Skeletal muscle tissue (tissue), 4 donors: ENCODE measurements around the gene KIFC3. TPM values are rescaled to one million over a fixed set of nuclear protein-coding genes. Genes with fewer than 3 reads are reported as not detected.
"Not testable (repeated sequence)": the region's sequence is repeated elsewhere in the genome, so short reads cannot be mapped to it uniquely, and the experiment has no call there.

Source experiments
- H3K27ac ChIP-seq: one replicate; pipeline ENCODE4 v1.7.0; 2013; ENCODE audit warnings: mild to moderate bottlenecking, low read depth, low read length, inconsistent platforms
- H3K27me3 ChIP-seq, 3 donors: one replicate each; pipeline ENCODE4 v1.7.0; 2013; ENCODE audit warnings: low read length in 3 of 3; ENCODE audit not compliant: control insufficient read depth in 3 of 3, insufficient read depth in 3 of 3
- H3K36me3 ChIP-seq, 3 donors: one replicate each; pipeline ENCODE4 v1.7.0; 2013; ENCODE audit warnings: low read length in 3 of 3; ENCODE audit not compliant: control insufficient read depth in 3 of 3, insufficient read depth in 3 of 3
- H3K4me1 ChIP-seq, 3 donors: one replicate each; pipeline ENCODE4 v1.7.0; 2013; ENCODE audit warnings: low read length in 3 of 3, mild to moderate bottlenecking in 3 of 3; ENCODE audit not compliant: control insufficient read depth in 3 of 3, insufficient read depth in 3 of 3
- H3K4me3 ChIP-seq, 3 donors: one replicate each; pipeline ENCODE4 v1.7.0; 2013; ENCODE audit warnings: low read length in 3 of 3
- H3K9ac ChIP-seq, 3 donors: one replicate each; pipeline ENCODE4 v1.7.0; 2013; ENCODE audit warnings: low read length in 3 of 3, mild to moderate bottlenecking in 3 of 3, moderate library complexity in 2 of 3, low read depth in 1 of 3
- H3K9me3 ChIP-seq, 3 donors: one replicate each; pipeline ENCODE4 v1.7.0; 2013; ENCODE audit warnings: low read length in 3 of 3; ENCODE audit not compliant: control insufficient read depth in 3 of 3
- total RNA-seq: library from RNA; depleted of rRNA; stranded (reverse); fragments of >200 nt; gene quantifications from one replicate; pipeline ENCODE4 v1.2.3, GENCODE V29; 2014
- donor health status: Osteomylitis.

Gene KIFC3
- total RNA-seq, 1 donor from 2014 or later = 9.9 TPM

DNA sequence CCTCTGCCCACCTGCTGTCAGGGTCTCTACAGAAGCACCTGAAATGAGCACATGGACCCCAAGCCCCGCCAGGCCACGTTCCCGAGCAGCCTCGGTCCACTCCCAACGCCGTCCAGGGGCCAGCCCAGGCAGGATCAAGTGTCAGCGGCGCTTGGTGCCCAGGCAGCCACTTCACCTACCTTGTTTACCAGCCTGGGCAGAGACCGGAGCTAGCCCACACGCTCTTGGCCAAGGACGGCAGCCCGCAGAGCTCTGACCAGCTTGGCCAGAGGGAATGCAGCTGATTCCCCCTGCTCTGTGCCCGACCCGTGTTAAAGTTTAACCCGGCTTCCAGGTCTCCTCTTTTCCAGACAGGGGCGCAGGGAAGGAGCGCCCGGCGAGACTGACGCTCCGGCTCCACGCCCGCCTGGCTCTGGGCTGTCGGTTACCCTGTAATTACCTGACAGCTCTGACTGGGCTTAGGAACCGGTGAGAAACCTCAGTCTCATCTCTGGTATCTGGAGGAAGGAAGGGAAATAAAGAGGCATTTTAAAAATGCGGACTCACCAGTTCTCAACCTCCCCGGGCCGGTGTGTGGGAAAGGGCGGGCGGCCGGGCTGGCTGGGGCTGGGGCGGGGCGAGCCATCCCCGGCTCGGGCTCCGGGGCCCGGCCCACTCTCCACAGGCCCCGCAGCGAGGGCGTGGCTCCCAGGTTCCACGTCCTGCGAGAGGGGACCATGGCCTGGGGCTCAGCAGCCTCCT, 4.6 kb downstream of the KIFC3 start:
- Histone ChIP-seq H3K9ac (peak overlapping the region; percentile 61 to 75 (median 67)), H3K27ac (peak overlapping the region; percentile 78), H3K9me3 (no peaks in the 10 kb centered on the region), H3K36me3 (peaks cover 0 to 3% (median 0%) of the 10 kb centered on the region in 3 donors), H3K4me1 (peaks cover 40 to 60% (median 47%) of the 10 kb centered on the region in 3 donors), H3K27me3 (no peaks in the 10 kb centered on the region), H3K4me3 (peak overlapping the region in 2 of 3 donors; percentile 29 to 47)

DNA sequence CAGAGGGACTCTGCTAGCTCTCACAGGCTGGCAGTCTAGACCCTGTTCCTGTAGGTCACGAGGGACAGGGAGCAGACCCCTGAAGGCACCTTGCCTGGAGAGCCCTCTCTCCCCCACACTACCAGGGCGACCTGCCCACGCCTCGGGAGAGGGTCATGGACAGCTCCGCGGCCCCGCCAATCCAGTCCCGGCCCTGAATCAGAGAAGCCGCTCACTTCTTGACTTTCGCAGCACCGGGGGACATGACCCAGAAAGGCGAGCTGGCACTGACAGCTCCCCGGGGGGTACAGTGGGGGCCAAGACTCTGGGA, 5.1 kb downstream of the KIFC3 start:
- Histone ChIP-seq H3K27ac (peak overlapping the region; percentile 78), H3K9me3 (no peaks in the 10 kb centered on the region), H3K9ac (peak overlapping the region; percentile 61 to 75 (median 67)), H3K4me3 (peak overlapping the region in 2 of 3 donors; percentile 29 to 47), H3K4me1 (peaks cover 41 to 57% (median 46%) of the 10 kb centered on the region in 3 donors), H3K27me3 (no peaks in the 10 kb centered on the region), H3K36me3 (peaks cover 0 to 3% (median 0%) of the 10 kb centered on the region in 3 donors)

- not testable (repeated sequence) for H3K36me3 ChIP-seq, H3K27me3 ChIP-seq, H3K4me3 ChIP-seq, H3K27ac ChIP-seq, H3K9ac ChIP-seq, H3K9me3 ChIP-seq
- peaks cover 42 to 59% (median 49%) of the 10 kb centered on the region in 3 donors for H3K4me1 ChIP-seq
These were observed 6.3 kb downstream of the KIFC3 start for GRCh38 chr16:57796014-57796413.

DNA sequence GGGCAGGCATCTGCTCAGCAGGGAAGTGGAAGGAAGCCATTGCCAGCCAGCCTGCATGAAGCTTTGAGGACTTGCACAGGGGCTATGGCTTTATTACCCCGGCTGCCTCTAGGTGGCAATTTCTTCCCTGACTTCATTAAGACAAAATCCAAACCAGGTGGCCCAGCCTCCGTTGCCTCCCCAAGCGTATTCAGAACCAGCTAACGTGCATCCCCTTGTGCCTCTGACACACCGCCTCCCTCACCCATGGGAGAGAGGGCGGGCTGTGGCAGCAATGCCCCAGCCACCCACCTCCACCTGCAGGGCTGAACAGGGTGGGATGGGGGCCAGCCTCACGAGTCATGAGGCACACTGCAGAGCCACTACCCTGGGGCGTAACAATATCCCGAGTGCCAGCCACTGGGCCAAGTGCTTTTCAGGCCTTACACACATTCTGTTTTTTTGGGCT, 6.8 kb downstream of the KIFC3 start:
- Histone ChIP-seq H3K36me3 (peaks cover 0 to 3% (median 0%) of the 10 kb centered on the region in 3 donors), H3K27me3 (no peaks in the 10 kb centered on the region), H3K9ac (peak overlapping the region in 1 of 3 donors; percentile 33), H3K9me3 (no peaks in the 10 kb centered on the region), H3K4me1 (peaks cover 42 to 59% (median 49%) of the 10 kb centered on the region in 3 donors), H3K4me3 (no peak overlapping the region), H3K27ac (no peak overlapping the region)

DNA sequence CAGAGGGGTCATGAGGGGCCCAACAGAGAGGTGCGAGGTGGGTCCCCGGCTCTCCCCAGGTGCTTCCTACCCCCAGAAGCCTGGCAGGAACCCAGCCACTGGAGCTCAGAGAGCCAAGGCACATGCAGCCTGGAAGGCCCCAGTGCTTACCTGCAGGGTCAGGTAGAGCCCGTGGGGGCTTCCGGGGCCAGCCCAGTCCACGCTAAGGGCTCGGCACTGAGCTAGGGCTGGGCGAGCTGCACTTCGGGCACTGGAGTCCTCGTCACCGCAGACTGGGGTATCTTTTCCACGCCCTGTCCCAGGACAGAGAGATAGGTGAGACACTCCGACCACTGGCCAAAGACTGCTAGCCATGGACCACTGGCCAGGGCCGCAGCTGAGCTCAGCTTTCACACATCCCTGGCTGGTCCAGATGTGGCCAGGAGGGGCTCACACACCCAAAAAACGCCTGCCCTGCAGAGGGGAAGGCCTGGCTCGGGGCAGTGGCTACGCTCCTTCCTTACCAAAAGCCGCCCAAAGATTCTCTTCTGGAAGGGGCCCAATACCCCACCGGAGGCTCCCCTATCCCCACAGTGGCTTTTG, 7.4 kb downstream of the KIFC3 start:
- Histone ChIP-seq H3K9me3 (no peaks in the 10 kb centered on the region), H3K27ac (no peak overlapping the region), H3K4me3 (no peak overlapping the region), H3K27me3 (no peaks in the 10 kb centered on the region), H3K4me1 (peaks cover 38 to 55% (median 46%) of the 10 kb centered on the region in 3 donors), H3K36me3 (peaks cover 0 to 3% (median 0%) of the 10 kb centered on the region in 3 donors), H3K9ac (peak overlapping the region in 1 of 3 donors; percentile 33)

- H3K4me3 ChIP-seq = peak overlapping the region; percentile 52 to 68 (median 62)
- no peaks in the 10 kb centered on the region for H3K9me3 ChIP-seq
- peaks cover 0 to under 1% (median 0%) of the 10 kb centered on the region in 3 donors for H3K36me3 ChIP-seq
- peak overlapping the region; percentile 60 for H3K27ac ChIP-seq
- peak overlapping the region in 2 of 3 donors; percentile 63 to 70 for H3K9ac ChIP-seq
- H3K4me1 ChIP-seq = peaks cover 22 to 35% (median 30%) of the 10 kb centered on the region in 3 donors
- no peaks in the 10 kb centered on the region for H3K27me3 ChIP-seq
These were observed 10.3 kb downstream of the KIFC3 start for GRCh38 chr16:57791893-57792461.

DNA sequence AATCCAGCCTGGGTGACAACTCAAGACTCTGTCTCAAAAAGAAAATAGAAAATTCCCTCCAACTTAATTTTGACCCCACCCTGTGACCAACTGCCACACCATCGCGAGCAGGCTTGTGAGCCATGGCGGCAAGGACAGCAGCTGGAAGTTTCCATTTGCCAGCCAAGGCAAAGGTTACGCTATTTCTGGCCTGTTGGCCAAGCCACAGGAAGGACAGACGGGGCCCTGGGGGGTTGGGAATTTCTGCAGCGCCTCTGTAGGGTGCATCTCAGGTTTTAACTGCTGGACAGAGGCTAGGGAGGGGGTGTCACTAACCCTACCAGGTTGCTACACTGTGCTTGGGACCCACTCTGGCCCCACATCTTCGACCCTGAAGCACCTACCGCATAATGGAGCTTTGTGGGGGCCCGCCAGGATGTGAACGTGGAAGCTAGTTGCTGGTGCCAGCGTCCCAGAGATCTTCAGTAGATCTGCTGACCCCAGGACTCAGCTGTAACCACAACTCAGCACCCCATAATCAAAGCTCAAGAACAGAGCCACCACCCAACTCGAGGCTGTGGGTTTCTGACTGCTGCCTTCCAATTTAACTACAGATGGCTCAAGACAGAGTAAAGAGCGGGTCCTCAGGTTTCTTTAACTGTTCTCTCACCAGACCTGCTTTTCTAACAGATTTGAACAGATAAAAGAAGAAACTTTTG, 10.9 kb downstream of the KIFC3 start:
- no peaks in the 10 kb centered on the region for H3K27me3 ChIP-seq
- peak overlapping the region; percentile 52 to 68 (median 62) for H3K4me3 ChIP-seq
- peaks cover 28 to 38% (median 36%) of the 10 kb centered on the region in 3 donors for H3K4me1 ChIP-seq
- peak overlapping the region; percentile 60 for H3K27ac ChIP-seq
- peak overlapping the region; percentile 35 to 70 (median 63) for H3K9ac ChIP-seq
- H3K36me3 ChIP-seq = no peaks in the 10 kb centered on the region
- H3K9me3 ChIP-seq = no peaks in the 10 kb centered on the region

DNA sequence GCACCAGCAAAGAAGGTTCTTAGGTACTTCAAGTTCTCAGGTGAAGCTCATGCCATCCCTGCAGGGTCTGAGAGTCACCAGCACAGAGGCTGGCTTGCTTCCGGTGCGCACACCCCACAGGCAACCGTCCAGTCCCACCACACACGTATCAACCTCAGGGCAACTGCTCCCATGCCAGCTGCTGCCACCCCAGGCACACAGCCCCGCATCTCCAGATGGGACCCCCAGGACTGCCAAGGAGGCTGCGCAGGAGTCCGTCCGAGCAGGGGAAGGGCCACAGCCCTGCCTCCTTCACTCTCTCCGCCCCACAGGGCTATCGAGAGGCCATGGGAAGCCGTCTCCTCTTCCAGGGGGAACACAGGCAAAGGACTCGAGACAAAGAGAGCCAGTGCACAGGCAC, 13.3 kb downstream of the KIFC3 start:
- Histone ChIP-seq H3K27me3 (no peaks in the 10 kb centered on the region), H3K4me1 (peaks cover 28 to 38% (median 37%) of the 10 kb centered on the region in 3 donors), H3K4me3 (no peak overlapping the region), H3K9ac (no peak overlapping the region), H3K9me3 (no peaks in the 10 kb centered on the region), H3K27ac (no peak overlapping the region), H3K36me3 (peaks cover 0 to 4% (median 0%) of the 10 kb centered on the region in 3 donors)

- H3K9ac ChIP-seq = no peak overlapping the region
- peaks cover 0 to 4% (median 0%) of the 10 kb centered on the region in 3 donors for H3K36me3 ChIP-seq
- no peaks in the 10 kb centered on the region for H3K27me3 ChIP-seq
- no peaks in the 10 kb centered on the region for H3K9me3 ChIP-seq
- H3K4me3 ChIP-seq = no peak overlapping the region
- no peak overlapping the region for H3K27ac ChIP-seq
- H3K4me1 ChIP-seq = peaks cover 28 to 38% (median 37%) of the 10 kb centered on the region in 3 donors
These were observed 13.9 kb downstream of the KIFC3 start for GRCh38 chr16:57788252-57788841.
